ENCODE measurements around the gene GRB7. TPM values are rescaled to one million over a fixed set of nuclear protein-coding genes. Genes with fewer than 3 reads are reported as not detected.

GRB7 gene
- total RNA-seq (2022) (2,531 and 2,746 TPM in 2 replicates), Bru-seq, nascent RNA (percentile 100 among the genes with signal in this experiment), BruChase-seq, experiment 1, labeled RNA remaining after a 6-hour chase (percentile 99 among the genes with signal in this experiment), BruChase-seq, experiment 2, labeled RNA remaining after a 2-hour chase (percentile 100 among the genes with signal in this experiment)
- long read RNA-seq, transcript GRB7-203 (15 exons, 1,955 nt), result minor isoform, 10 of 2,245 reads
- long read RNA-seq, transcript GRB7-205 (15 exons, 2,197 nt), result minor isoform, 10 of 2,245 reads
- long read RNA-seq, transcript GRB7-204 (15 exons, 2,093 nt), result minor isoform, 376 of 2,245 reads
- long read RNA-seq, transcript GRB7-201 (15 exons, 2,243 nt), result major isoform, 525 of 2,245 reads
- long read RNA-seq, partial matches to known transcripts, result 641 of 2,245 reads
- long read RNA-seq, other reads (novel, unspliced or antisense), result 674 of 2,245 reads

DNA sequence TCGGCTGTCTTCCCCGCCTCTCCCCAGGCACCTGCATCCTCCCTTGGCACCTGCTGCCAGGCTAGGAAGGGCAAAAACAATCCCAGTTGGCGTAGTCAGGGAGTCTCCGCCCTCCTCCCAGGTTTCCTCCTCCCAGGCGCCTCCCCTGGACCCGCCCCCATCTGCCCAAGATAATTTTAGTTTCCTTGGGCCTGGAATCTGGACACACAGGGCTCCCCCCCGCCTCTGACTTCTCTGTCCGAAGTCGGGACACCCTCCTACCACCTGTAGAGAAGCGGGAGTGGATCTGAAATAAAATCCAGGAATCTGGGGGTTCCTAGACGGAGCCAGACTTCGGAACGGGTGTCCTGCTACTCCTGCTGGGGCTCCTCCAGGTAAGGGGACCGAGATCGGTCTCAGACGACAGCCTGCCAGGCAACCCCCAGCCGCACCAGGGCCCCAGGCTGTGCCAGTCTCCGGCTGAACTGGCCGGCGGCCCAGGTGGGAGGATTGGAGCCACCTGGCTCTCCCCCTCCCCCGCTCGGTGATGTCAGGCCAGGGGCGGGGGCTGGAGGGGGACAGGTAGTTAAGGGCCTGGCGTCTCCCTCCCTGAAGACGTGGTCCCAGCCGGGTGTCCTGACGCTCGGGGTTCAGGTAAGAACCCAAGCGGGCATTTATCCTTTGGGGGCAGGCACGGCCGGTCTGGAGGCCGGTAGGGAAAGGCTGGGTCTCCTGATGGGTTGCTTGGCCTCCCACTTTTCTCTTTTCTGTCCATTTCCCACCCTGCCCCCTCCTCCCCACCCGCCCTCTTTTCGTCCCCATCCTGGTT lies at the start of gene GRB7:
Gene GRB7, plus strand, starts transcription at position 179 of the 808 bp plus-strand sequence. CDS start 4,364 bp downstream, outside the sequence.
- Mint-ChIP-seq H3K27me3 (ENCODE audit: unreplicated experiment) (no peaks in the 10 kb centered on the region), H3K9me3 (ENCODE audit: low read depth, unreplicated experiment) (no peaks in the 10 kb centered on the region), H3K4me3 (ENCODE audit: low read depth, unreplicated experiment) (peak within 1 kb of the TSS; percentile 77), H3K4me1 (ENCODE audit: low read depth, unreplicated experiment) (peaks cover 54% of the 10 kb centered on the region), H3K36me3 (ENCODE audit: insufficient read depth, unreplicated experiment) (peaks cover 80% of the 10 kb centered on the region), H3K27ac (ENCODE audit: unreplicated experiment) (peak within 1 kb of the TSS; percentile 21)
- BruUV-seq (replicated peaks), result TSS peak; percentile 47
- DNase-seq, result peak; percentile 100
- CTCF ChIA-PET, result interaction anchor here (0.5 to 161.2 kb wide), 45 partner anchors 11 to 1399 kb away, joined by 3 to 42089 read pairs (median 33); partner anchors contain the start of genes ERBB2, GRB7, GSDMA and GSDMB
- TF ChIP-seq, protein P1, sequence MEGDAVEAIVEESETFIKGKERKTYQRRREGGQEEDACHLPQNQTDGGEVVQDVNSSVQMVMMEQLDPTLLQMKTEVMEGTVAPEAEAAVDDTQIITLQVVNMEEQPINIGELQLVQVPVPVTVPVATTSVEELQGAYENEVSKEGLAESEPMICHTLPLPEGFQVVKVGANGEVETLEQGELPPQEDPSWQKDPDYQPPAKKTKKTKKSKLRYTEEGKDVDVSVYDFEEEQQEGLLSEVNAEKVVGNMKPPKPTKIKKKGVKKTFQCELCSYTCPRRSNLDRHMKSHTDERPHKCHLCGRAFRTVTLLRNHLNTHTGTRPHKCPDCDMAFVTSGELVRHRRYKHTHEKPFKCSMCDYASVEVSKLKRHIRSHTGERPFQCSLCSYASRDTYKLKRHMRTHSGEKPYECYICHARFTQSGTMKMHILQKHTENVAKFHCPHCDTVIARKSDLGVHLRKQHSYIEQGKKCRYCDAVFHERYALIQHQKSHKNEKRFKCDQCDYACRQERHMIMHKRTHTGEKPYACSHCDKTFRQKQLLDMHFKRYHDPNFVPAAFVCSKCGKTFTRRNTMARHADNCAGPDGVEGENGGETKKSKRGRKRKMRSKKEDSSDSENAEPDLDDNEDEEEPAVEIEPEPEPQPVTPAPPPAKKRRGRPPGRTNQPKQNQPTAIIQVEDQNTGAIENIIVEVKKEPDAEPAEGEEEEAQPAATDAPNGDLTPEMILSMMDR (IDR thresholded peaks at IDR 0.05; ENCODE audit: unreplicated experiment), result no peak
- intact Hi-C loops (cut with micrococcal nuclease; ENCODE audit: unreplicated experiment), result loop anchor here (10.0 kb wide), 1 partner anchor 547 kb away; the partner anchor contains the start of gene CDC6

DNA sequence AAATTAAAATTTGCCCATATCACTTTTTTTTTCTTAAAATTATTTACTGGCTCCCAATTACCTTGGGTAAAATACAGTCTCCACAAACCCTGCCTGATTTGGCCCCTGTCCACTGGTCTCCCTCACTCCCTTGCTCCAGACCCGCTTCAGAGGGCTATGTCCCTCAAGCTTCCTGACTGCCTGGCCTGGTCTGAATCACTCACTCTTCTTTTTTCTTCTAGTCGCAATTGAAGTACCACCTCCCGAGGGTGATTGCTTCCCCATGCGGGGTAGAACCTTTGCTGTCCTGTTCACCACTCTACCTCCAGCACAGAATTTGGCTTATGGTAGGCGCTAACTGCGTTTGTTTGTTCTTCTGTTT lies 49.3 kb upstream of the GRB7 start:
- DNase-seq, result peak; percentile 97
- H3K27ac Mint-ChIP-seq (ENCODE audit: unreplicated experiment), result peak overlapping the region; percentile 63
- TF ChIP-seq, protein P1 (IDR thresholded peaks at IDR 0.05; ENCODE audit: unreplicated experiment), result no peak
- no peaks in the 10 kb centered on the region for H3K27me3 Mint-ChIP-seq (ENCODE audit: unreplicated experiment)
- peaks cover 38% of the 10 kb centered on the region for H3K36me3 Mint-ChIP-seq (ENCODE audit: insufficient read depth, unreplicated experiment)
- no peaks in the 10 kb centered on the region for H3K9me3 Mint-ChIP-seq (ENCODE audit: low read depth, unreplicated experiment)
- no TSS peak for BruUV-seq (replicated peaks)
- H3K4me1 Mint-ChIP-seq (ENCODE audit: low read depth, unreplicated experiment), result peaks cover 27% of the 10 kb centered on the region
- H3K4me3 Mint-ChIP-seq (ENCODE audit: low read depth, unreplicated experiment), result peak overlapping the region; percentile 64
- CTCF ChIA-PET, result interaction anchor here (0.5 to 161.2 kb wide), 52 partner anchors 26 to 959 kb away, joined by 3 to 42089 read pairs (median 6); partner anchors contain the start of genes ERBB2, GRB7, GSDMA and GSDMB
- intact Hi-C loops (cut with micrococcal nuclease; ENCODE audit: unreplicated experiment), result loop anchor here (1.0 to 10.0 kb wide), 10 partner anchors 18 to 594 kb away; partner anchors contain the start of genes CDK12, LRRC3C, MIEN1 and ORMDL3

DNA sequence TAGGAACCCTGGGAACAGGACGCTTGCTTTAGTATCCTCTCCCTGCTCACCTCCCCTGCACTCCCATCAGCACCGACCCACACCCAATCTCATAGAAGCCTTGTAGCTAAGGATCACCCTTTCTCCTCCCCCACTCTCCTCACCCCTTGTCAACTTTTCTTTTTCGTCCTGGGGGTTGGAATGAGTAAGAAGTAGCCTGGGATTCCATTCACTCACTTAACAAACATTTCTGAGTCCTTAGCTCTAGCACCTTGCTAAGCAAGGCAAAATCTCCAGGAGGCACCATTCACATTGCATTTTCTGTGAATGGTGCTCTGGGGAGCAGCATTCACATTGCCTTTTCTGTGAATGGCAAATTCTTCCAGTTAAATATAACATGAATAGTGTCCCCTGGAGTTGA lies 48.8 kb upstream of the GRB7 start:
- peaks cover 38% of the 10 kb centered on the region for H3K36me3 Mint-ChIP-seq (ENCODE audit: insufficient read depth, unreplicated experiment)
- TF ChIP-seq, protein P1 (IDR thresholded peaks at IDR 0.05; ENCODE audit: unreplicated experiment), result no peak
- DNase-seq, result peak; percentile 88
- H3K4me3 Mint-ChIP-seq (ENCODE audit: low read depth, unreplicated experiment), result peak overlapping the region; percentile 64
- BruUV-seq (replicated peaks), result no TSS peak
- CTCF ChIA-PET, result interaction anchor here (0.5 to 161.2 kb wide), 28 partner anchors 26 to 798 kb away, joined by 3 to 42089 read pairs (median 12); partner anchors contain the start of genes ERBB2, GRB7, GSDMA and GSDMB
- peak overlapping the region; percentile 63 for H3K27ac Mint-ChIP-seq (ENCODE audit: unreplicated experiment)
- H3K9me3 Mint-ChIP-seq (ENCODE audit: low read depth, unreplicated experiment), result no peaks in the 10 kb centered on the region
- peaks cover 27% of the 10 kb centered on the region for H3K4me1 Mint-ChIP-seq (ENCODE audit: low read depth, unreplicated experiment)
- H3K27me3 Mint-ChIP-seq (ENCODE audit: unreplicated experiment), result no peaks in the 10 kb centered on the region
- intact Hi-C loops (cut with micrococcal nuclease; ENCODE audit: unreplicated experiment), result loop anchor here (1.0 to 10.0 kb wide), 10 partner anchors 18 to 593 kb away; partner anchors contain the start of genes CDK12, LRRC3C, MIEN1 and ORMDL3

DNA sequence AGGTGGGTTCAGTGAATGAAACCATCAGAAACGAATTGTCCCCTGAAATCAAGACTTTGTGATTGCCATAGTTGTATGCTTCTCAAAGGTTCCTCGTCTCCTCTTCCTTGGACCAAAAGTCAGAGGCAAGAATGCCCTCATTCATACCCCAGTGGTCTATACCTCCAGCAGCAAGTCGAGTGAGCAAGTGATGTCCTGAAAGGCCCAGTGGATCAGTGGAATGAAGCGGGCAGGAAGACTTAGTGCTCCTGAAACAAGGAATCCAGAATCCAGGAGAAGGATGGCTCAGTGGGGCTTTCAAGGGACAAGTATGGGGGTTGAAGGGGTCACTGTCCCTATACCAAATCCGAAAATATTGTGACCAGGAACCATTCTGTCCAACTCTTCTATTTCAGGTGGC lies 43.1 kb upstream of the GRB7 start:
- no TSS peak for BruUV-seq (replicated peaks)
- peak; percentile 71 for DNase-seq
- TF ChIP-seq, protein P1 (IDR thresholded peaks at IDR 0.05; ENCODE audit: unreplicated experiment), result no peak
- intact Hi-C loops (cut with micrococcal nuclease; ENCODE audit: unreplicated experiment), result no loop called here
- no peak overlapping the region for H3K4me3 Mint-ChIP-seq (ENCODE audit: low read depth, unreplicated experiment)
- H3K27ac Mint-ChIP-seq (ENCODE audit: unreplicated experiment), result no peak overlapping the region
- peaks cover 10% of the 10 kb centered on the region for H3K36me3 Mint-ChIP-seq (ENCODE audit: insufficient read depth, unreplicated experiment)
- H3K27me3 Mint-ChIP-seq (ENCODE audit: unreplicated experiment), result no peaks in the 10 kb centered on the region
- CTCF ChIA-PET, result interaction anchor here (0.7 to 161.2 kb wide), 23 partner anchors 20 to 520 kb away, joined by 3 to 42089 read pairs (median 7); partner anchors contain the start of genes ERBB2, GRB7, GSDMA and GSDMB
- no peaks in the 10 kb centered on the region for H3K9me3 Mint-ChIP-seq (ENCODE audit: low read depth, unreplicated experiment)
- H3K4me1 Mint-ChIP-seq (ENCODE audit: low read depth, unreplicated experiment), result peaks cover 33% of the 10 kb centered on the region
